Measurements from ENCODE around the gene SLC24A3. TPM values are rescaled to one million over a fixed set of nuclear protein-coding genes. Genes with fewer than 3 reads are reported as not detected.

The SLC24A3 gene
- total RNA-seq, 1 experiment from 2014 or later, result not detected

- H3K4me1 ChIP-seq (replicated peaks; ENCODE audit: insufficient read depth), result no peaks in the 10 kb centered on the region
- BruUV-seq (replicated peaks), result no TSS peak
- POLR2A ChIA-PET (ENCODE audit: unreplicated experiment), result no interaction called here
- no peaks in the 10 kb centered on the region for H3F3A ChIP-seq (ENCODE audit: insufficient read depth, low read depth)
- H4K20me1 ChIP-seq (ENCODE audit: insufficient read depth), result no peaks in the 10 kb centered on the region
- intact Hi-C loops (cut with micrococcal nuclease; ENCODE audit: unreplicated experiment), result no loop called here
- no peaks in the 10 kb centered on the region for H3K9me2 ChIP-seq (ENCODE audit: insufficient read depth)
- H3K4me3 ChIP-seq, result no peak overlapping the region
- DNase-seq, result no peak
- CTCF ChIA-PET, result no interaction called here
- H3K36me3 ChIP-seq (ENCODE audit: low read depth), result no peaks in the 10 kb centered on the region
- H2AFZ ChIP-seq, result no peak overlapping the region
- H3K4me2 ChIP-seq, result no peak overlapping the region
- no peaks in the 10 kb centered on the region for H3K79me2 ChIP-seq (ENCODE audit: low read depth)
- TF ChIP-seq, protein P1, sequence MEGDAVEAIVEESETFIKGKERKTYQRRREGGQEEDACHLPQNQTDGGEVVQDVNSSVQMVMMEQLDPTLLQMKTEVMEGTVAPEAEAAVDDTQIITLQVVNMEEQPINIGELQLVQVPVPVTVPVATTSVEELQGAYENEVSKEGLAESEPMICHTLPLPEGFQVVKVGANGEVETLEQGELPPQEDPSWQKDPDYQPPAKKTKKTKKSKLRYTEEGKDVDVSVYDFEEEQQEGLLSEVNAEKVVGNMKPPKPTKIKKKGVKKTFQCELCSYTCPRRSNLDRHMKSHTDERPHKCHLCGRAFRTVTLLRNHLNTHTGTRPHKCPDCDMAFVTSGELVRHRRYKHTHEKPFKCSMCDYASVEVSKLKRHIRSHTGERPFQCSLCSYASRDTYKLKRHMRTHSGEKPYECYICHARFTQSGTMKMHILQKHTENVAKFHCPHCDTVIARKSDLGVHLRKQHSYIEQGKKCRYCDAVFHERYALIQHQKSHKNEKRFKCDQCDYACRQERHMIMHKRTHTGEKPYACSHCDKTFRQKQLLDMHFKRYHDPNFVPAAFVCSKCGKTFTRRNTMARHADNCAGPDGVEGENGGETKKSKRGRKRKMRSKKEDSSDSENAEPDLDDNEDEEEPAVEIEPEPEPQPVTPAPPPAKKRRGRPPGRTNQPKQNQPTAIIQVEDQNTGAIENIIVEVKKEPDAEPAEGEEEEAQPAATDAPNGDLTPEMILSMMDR (conservative IDR thresholded peaks at IDR 0.05), result no peak
- TF ChIP-seq EZH2 (IDR thresholded peaks at IDR 0.05; ENCODE audit: low read depth), result no peak
- no peak overlapping the region for H3K27ac ChIP-seq
- H3K27me3 ChIP-seq (ENCODE audit: insufficient read depth, low read depth), result peaks cover 60% of the 10 kb centered on the region
- no peaks in the 10 kb centered on the region for H3K9me3 ChIP-seq (ENCODE audit: insufficient read depth, low read depth)
These were observed 31.8 kb downstream of the SLC24A3 start for GRCh38 chr20:19244291-19244690.

DNA sequence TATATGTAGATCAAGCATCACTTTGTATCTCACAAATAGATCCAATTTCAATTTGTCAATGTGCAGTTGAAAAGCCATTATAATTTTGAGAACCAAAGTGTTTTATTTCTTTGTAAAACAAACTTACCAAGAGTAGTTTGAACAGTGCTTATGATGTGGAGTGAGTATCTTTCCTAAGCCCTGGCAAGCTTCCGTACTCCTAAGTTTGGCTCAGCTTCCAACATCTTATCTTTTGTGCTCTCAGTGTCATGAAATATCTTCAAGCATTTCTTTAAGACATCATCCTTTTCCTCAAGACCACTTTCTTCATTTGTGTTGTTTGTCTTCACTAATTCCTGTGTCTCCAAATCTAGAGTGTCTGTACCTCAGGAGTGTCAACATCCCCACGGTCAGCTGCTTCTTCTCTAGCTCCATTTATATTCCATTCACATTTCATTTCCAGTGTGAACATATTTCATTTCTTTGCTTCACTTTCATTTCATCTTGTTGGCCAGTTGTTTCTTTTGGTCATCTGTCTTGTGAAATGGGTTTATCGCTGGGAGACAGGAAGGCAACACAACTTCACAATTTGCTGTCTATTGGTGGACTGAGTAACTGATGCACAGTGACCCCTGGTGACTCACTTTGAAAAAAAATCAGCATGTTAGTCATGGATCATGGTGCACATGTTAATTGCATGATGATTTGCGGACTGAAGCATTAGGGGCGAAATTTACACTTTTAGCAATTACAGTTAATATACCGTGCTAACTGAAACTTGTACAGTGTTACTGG is 36.9 kb downstream of the SLC24A3 start:
- POLR2A ChIA-PET (ENCODE audit: unreplicated experiment), result no interaction called here
- intact Hi-C loops (cut with micrococcal nuclease; ENCODE audit: unreplicated experiment), result no loop called here
- no peaks in the 10 kb centered on the region for H3K79me2 ChIP-seq (ENCODE audit: low read depth)
- no peak for TF ChIP-seq EZH2 (IDR thresholded peaks at IDR 0.05; ENCODE audit: low read depth)
- TF ChIP-seq, protein P1 (conservative IDR thresholded peaks at IDR 0.05), result no peak
- H3K9me2 ChIP-seq (ENCODE audit: insufficient read depth), result no peaks in the 10 kb centered on the region
- H4K20me1 ChIP-seq (ENCODE audit: insufficient read depth), result no peaks in the 10 kb centered on the region
- H3K4me2 ChIP-seq, result no peak overlapping the region
- CTCF ChIA-PET, result no interaction called here
- H3K4me3 ChIP-seq, result no peak overlapping the region
- no TSS peak for BruUV-seq (replicated peaks)
- H3K27me3 ChIP-seq (ENCODE audit: insufficient read depth, low read depth), result peaks cover 27% of the 10 kb centered on the region
- no peak for DNase-seq
- H3K27ac ChIP-seq, result no peak overlapping the region
- H2AFZ ChIP-seq, result no peak overlapping the region
- no peaks in the 10 kb centered on the region for H3K4me1 ChIP-seq (replicated peaks; ENCODE audit: insufficient read depth)
- no peaks in the 10 kb centered on the region for H3F3A ChIP-seq (ENCODE audit: insufficient read depth, low read depth)
- no peaks in the 10 kb centered on the region for H3K9me3 ChIP-seq (ENCODE audit: insufficient read depth, low read depth)
- no peaks in the 10 kb centered on the region for H3K36me3 ChIP-seq (ENCODE audit: low read depth)

GRCh38 chr20:19250346-19250745 is 37.9 kb downstream of the SLC24A3 start:
- H3K4me1 ChIP-seq (replicated peaks; ENCODE audit: insufficient read depth), result no peaks in the 10 kb centered on the region
- no peaks in the 10 kb centered on the region for H3K9me3 ChIP-seq (ENCODE audit: insufficient read depth, low read depth)
- H3K79me2 ChIP-seq (ENCODE audit: low read depth), result no peaks in the 10 kb centered on the region
- H2AFZ ChIP-seq, result no peak overlapping the region
- no peak overlapping the region for H3K27ac ChIP-seq
- no peak overlapping the region for H3K4me2 ChIP-seq
- no TSS peak for BruUV-seq (replicated peaks)
- intact Hi-C loops (cut with micrococcal nuclease; ENCODE audit: unreplicated experiment), result no loop called here
- POLR2A ChIA-PET (ENCODE audit: unreplicated experiment), result no interaction called here
- CTCF ChIA-PET, result no interaction called here
- peaks cover 19% of the 10 kb centered on the region for H3K27me3 ChIP-seq (ENCODE audit: insufficient read depth, low read depth)
- no peaks in the 10 kb centered on the region for H4K20me1 ChIP-seq (ENCODE audit: insufficient read depth)
- no peaks in the 10 kb centered on the region for H3F3A ChIP-seq (ENCODE audit: insufficient read depth, low read depth)
- no peaks in the 10 kb centered on the region for H3K9me2 ChIP-seq (ENCODE audit: insufficient read depth)
- DNase-seq, result no peak
- TF ChIP-seq, protein P1 (conservative IDR thresholded peaks at IDR 0.05), result no peak
- TF ChIP-seq EZH2 (IDR thresholded peaks at IDR 0.05; ENCODE audit: low read depth), result no peak
- H3K4me3 ChIP-seq, result no peak overlapping the region
- H3K36me3 ChIP-seq (ENCODE audit: low read depth), result no peaks in the 10 kb centered on the region

Measured in PC-9 (cell line).